Fibroblast of villous mesenchyme (primary cell): ENCODE measurements around the gene PLAGL2. TPM values are rescaled to one million over a fixed set of nuclear protein-coding genes. Genes with fewer than 3 reads are reported as not detected.

Experiments
- DNase-seq: peaks from one replicate; pipeline ENCODE4 v3.0.0-alpha.2; 2010; ENCODE audit warnings: low read depth
- H3K4me3 ChIP-seq: 2 replicates; pipeline ENCODE4 v1.5.1; 2011; ENCODE audit warnings: low read depth, mild to moderate bottlenecking, low read length
- CTCF ChIP-seq: IDR thresholded peaks from 2 replicates; pipeline ENCODE4 v1.5.1; 2012; ENCODE audit warnings: low read depth, mild to moderate bottlenecking, low read length; ENCODE audit not compliant: insufficient read depth
- total RNA-seq: library from RNA; depleted of rRNA; stranded (reverse); fragments of >200 nt; gene quantifications from 2 replicates; pipeline ENCODE4 v1.2.3, GENCODE V29; 2012

PLAGL2 gene
- total RNA-seq, 1 donor, result 4.3 TPM

- no peak overlapping the region for H3K4me3 ChIP-seq
- no peak for DNase-seq
- TF ChIP-seq CTCF, result no peak
Observed at GRCh38 chr20:32150291-32150848, 57.2 kb downstream of the PLAGL2 start.

- TF ChIP-seq CTCF, result no peak
- DNase-seq, result no peak
Observed at GRCh38 chr20:32149566-32150170, 57.9 kb downstream of the PLAGL2 start.

GRCh38 chr20:32144898-32145662 lies 62.5 kb downstream of the PLAGL2 start:
- DNase-seq, result no peak
- no peak overlapping the region for H3K4me3 ChIP-seq
- no peak for TF ChIP-seq CTCF

More at GRCh38 chr20:32149566-32150170, 57.9 kb downstream of the PLAGL2 start:
- H3K4me3 ChIP-seq, result no peak overlapping the region

- TF ChIP-seq CTCF, result no peak
- H3K4me3 ChIP-seq, result no peak overlapping the region
- DNase-seq, result no peak
Observed at GRCh38 chr20:32142991-32143390, 64.6 kb downstream of the PLAGL2 start.

Other genes starting within 250 kb of the PLAGL2 start
- gene XKR7, start 239.6 kb downstream of the PLAGL2 start, total RNA-seq, result not detected in 2 replicates
- gene CCM2L, start 197.3 kb downstream of the PLAGL2 start, total RNA-seq, result under 0.01 TPM in 1 of 2 replicates, not detected in the other
- gene HCK, start 155.5 kb downstream of the PLAGL2 start, total RNA-seq, result not detected in 2 replicates
- gene TM9SF4, start 98.0 kb downstream of the PLAGL2 start, total RNA-seq, result 43.5 and 58.7 TPM in 2 replicates
- 43.2 and 50.1 TPM in 2 replicates for gene POFUT1, start 137 bp upstream of the PLAGL2 start, total RNA-seq
- gene KIF3B, start 69.9 kb upstream of the PLAGL2 start, total RNA-seq, result 24.2 TPM in 2 replicates
- 48.0 and 61.7 TPM in 2 replicates for gene ASXL1, start 150.6 kb upstream of the PLAGL2 start, total RNA-seq